Measurements from ENCODE around the gene ATAD3A.

Gene ATAD3A

DNA sequence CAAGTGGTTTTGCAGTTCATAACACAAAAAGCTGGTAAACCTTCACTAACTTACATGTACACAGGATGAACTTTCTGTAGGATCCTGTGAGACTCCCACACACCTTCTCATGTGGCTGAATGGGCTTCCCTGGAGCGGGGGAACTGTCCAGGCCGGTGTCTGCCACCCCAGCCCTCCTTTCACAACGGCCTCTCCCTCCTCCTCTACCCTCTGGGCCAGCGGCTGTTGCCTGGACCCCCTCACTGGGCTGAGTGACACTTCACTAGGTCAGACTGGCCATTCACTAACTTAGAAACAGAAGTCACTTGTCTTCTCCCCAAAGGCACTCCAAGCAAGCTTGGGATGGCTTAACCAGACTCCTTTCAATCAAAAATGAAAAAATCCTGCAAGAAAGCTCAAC, 46.6 kb downstream of the ATAD3A start:
- DNase-seq: no peak

DNA sequence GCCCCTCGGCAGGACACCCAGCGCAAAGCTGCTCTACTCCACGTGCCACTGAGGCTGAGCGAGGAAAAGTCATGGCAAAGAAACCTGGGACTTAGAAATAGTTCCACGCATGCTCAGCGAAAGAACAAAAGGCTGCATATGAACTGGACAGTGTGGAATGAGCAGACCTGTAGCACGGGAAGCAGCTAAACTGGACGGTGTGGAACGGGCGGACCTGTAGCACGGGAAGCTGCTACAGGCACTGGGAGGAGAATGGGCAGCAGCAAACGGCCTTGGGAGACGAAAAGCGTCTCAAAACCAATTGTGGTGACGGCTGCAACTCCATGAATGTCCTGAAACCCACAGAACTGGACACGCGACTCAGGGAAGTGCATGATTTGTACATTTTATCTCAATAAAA, 47.1 kb downstream of the ATAD3A start:
- DNase-seq: no peak

DNA sequence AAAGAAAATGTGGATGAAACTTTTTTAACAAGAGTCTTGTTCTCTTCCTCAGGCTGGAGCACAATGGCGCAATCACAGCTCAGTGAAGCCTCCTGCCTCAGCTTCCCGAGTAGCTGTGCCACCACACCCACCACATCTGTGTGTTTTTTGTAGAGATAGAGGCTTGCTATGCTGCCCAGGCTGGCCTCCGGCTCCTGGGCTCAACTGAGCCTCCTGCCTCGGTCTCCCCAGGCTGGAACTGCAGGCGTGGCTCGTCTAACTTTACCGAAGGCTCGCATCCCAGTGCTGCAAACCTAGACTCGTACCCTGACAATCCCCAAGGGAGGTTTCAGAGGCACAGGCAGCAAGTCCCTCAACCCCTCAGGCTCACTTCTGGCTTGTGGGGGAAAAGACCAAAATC, 48.2 kb downstream of the ATAD3A start:
- DNase-seq: no peak

- no peak for DNase-seq
Measured at GRCh38 chr1:1561801-1562470, 50.0 kb downstream of the ATAD3A start.

DNA sequence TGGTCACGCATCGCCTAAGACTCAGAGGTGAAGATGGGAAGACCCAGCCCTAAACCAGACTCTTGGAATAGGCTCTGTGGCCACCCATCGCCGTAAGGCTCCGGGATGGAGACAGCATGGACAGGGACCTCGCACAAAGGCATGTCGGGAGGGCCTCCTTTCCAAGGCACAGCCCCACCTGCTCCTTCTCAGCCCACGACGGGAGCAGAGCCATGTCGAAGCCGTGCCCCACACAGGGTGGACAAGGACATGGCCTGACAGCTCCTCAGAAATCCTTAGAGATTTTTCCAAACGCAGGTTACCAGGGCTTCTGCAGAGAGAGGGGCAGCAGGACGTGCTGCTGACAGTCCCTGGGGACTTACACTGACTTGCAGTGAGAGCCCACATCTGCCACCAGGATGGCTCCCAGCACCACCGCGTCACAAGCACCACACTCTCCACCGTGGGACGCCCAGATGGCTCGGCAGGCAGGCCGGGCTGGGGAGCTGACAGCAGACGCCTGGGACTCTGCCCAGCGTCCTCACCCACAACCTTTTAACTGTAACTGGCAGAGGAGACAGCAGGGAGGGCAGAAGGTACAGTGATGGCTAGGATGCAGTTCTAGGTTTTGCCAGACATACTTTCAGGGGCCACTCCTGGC, 50.7 kb downstream of the ATAD3A start:
- no peak for DNase-seq

GRCh38 chr1:1563688-1564087, 51.7 kb downstream of the ATAD3A start:
- DNase-seq: no peak

GRCh38 chr1:1564268-1564667, 52.3 kb downstream of the ATAD3A start:
- no peak for DNase-seq

GRCh38 chr1:1565340-1565739, 53.4 kb downstream of the ATAD3A start:
- no peak for DNase-seq

- DNase-seq: no peak
Measured at GRCh38 chr1:1567152-1567875, 55.4 kb downstream of the ATAD3A start.

DNA sequence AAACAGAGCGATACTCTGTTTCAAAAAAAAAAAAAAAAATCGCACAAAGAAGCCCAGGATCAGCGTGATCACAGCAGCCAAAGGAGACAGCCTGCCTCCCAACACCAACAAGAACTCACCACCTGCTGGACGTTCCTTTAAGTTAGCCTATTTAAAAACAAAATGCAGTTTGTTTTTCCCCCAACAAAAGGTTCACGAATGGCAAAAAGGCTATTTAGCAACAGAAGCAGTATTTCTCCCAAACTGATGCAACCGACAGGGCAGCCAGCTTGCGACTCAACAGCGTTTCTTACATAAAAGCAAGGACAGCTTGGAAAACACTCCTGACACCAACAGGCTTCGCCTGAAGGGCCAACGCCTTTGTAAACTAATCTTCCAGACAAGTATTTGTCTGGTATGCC, 55.9 kb downstream of the ATAD3A start:
- no peak for DNase-seq

DNA sequence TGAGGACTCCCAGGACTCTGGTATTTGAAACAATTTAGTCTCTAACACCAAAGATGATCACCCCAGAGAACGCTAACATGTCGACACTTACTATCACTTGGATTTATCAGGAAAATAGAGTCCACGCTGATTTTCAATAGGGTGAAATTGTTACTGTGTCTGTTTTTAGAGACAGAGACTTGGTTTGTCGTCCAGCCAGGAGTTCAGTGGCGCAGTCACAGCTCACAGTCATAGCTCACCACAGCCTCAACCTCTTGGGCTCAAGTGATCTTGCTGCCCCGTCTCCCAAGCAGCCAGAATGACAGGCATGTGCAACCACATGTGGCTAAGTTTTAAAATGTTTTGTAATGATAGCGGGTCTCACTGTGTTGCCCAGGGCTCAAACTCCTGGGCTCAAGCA, 57.4 kb downstream of the ATAD3A start:
- no peak for DNase-seq

DNA sequence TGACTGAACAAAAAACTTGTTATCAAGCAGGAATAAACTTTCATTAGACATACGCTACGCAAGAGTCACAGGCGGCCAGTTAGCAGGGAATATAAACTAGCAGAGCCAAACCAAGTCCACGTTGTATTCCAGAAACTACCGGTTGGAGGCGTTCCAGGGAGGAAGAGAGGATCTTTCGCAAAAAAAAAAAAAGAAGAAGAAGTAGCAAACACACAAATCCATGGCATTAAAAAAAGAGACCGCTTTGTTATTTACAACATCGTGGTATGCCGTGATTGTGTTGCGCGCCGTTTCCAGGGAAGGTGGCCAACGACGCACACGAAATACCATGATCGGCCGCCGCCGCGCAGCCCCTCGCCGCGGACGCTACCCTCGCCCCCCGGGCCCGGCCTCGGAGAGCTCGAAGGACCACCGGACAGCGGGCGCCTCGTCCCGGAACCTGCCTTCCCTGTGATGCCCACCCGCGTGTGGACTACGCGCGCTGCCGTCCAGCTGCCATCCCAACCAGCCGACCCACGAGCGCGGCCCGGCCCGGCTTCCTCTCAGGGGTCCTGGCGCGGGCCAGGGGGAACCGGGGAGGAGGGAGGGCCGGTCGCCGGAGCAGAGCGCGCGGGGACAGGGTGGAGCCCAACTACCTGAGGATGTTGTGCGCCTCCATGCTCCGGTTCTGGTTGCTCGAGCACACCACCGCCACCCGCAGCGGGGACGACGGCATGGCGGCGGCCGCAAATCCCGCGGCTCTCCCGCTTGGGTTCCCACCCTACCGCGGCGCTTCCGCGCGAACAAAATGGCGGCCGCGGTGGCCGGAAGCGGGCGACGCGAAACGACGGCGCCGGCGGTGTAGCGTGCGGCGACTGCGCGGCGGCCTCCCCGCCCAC, 62.1 kb downstream of the ATAD3A start:
- DNase-seq: peak; percentile 46

DNA sequence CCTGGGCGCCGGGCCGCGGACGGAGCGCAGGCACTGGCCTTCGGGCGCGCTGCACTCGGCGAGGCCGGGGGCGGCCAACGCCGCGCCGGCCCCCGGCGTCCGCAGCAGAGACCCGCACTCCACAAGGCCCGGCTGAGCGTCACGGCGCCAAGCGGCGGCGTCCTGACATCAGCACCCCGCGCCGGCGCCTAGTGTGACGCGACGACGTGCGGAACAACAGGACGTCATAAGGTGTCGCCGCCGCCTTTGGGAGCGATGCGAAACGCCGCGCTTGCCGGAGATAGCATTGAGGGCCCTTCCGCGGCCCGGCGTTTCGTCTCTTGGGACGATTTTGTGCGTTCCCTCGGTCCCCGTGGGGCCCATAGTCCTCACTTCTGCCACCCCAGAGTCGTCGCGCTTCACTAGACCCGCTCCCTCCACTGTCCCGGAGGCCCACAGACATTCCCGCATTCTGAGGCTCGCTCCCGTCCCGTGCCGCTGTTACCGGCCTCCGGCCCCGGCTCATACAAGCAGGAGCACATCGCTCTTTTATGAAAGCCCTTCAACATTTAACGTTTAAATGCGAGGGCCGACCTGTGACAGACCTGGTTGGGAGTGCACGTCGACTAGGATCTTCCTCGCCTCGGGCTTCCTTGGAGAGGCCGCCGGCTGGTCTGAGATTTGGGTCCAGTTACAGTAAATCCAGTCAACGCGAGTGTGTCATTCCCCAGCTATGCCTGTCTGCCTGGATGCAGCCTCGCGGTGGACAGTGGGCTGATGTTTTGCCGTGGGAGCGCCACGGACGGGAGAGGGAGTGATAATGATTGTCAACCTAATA, 63.0 kb downstream of the ATAD3A start, which contains the start of gene SSU72:
Gene SSU72 (minus strand): TSS at position 143 of the 817 bp plus-strand sequence. CDS start 306 bp downstream, outside the sequence.
- DNase-seq: peak; percentile 63

- DNase-seq: no peak
Measured at GRCh38 chr1:1577367-1578011, 65.5 kb downstream of the ATAD3A start.

GRCh38 chr1:1578371-1578940, 66.5 kb downstream of the ATAD3A start:
- no peak for DNase-seq

GRCh38 chr1:1582585-1583346, 70.8 kb downstream of the ATAD3A start:
- DNase-seq: no peak

DNA sequence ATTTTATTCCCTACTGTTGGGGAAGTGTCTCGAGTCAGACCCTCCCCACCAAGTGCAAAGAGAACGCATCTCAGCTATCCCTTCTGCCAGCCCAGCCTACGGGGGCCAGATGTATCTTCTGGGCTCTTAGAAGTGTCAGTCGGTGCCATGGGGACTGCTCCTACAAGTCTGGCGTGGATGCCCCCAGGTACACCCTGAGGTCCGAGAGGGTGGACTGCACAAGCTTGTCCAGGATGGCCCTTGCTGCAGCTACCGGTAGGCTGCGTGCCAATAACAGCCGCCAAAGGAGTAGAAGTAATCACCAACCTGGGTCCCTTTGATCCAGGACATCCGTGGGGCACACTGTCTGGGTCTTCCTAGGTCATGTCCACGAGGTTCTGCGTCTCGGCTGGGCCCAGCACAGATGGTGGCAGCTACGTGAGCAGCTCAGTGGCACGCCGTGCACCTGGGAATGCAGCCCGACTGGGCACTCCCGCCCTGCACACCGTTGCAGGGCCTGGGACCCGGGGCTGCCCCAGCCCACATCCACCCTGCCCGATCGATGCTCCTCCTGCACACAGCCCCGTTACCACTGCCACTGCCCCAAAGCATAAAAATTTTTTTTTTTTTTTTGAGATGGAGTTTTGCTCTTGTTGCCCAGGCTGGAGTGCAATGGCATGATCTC, 71.5 kb downstream of the ATAD3A start:
- DNase-seq: no peak
